Measurements from ENCODE around the gene LTBR. TPM values are rescaled to one million over a fixed set of nuclear protein-coding genes. Genes with fewer than 3 reads are reported as not detected.
A peak's percentile ranks its signal among the peaks of the same experiment; 100 is the strongest.
"Not testable (repeated sequence)": the region's sequence is repeated elsewhere in the genome, so short reads cannot be mapped to it uniquely, and the experiment has no call there.

LTBR gene
- total RNA-seq, 1 donor from 2014 or later: 156 TPM

DNA sequence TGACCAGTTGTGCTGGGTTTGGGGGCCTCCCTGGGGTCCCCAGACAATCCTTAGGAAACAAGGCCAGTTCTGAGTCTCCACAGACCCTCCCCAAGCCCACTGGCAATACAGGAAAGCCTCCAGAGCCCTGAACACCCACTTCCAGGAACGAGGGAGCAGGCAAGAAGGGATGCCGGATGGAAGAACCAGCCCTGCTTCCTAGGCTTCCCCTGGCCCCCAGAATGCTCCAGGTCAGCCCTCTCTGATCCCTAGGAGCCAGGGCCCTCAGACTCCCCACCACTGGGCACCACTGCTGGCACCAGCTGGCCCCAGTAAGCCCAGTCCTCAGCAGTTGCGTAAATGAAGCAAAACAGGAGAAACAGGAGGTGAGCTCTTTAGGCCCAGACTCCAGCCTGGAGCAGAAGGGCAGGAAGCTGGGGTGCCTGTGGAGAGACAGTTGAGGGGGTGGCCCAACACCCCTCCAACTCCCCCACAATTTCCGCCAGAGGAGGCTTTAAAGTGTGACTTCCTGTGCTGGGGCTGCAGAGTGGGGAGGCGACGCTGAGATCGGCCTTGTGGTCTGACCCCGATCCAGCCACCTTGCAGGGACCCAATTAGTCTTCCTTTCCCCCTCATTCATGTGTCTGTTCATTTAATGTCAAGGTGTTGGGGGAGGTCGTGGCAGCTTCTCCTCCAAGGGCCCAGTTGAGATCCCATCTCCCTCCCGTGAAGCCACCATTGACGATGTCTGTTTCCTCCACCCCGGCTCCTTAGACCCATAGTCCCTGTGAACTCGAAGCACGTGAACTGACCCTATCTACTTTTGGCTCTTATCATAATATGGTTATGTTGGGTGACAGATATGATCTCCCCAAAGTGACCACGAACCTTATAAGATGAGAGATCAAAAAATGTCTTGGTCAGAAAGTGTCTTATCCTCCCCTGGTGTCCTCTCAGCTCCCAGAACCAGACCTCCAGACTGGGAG, 46.8 kb upstream of the LTBR start:
- H3K27ac ChIP-seq: peak overlapping the region; percentile 99
- ATAC-seq: peak; percentile 1
- peak; percentile 75 for DNase-seq

DNA sequence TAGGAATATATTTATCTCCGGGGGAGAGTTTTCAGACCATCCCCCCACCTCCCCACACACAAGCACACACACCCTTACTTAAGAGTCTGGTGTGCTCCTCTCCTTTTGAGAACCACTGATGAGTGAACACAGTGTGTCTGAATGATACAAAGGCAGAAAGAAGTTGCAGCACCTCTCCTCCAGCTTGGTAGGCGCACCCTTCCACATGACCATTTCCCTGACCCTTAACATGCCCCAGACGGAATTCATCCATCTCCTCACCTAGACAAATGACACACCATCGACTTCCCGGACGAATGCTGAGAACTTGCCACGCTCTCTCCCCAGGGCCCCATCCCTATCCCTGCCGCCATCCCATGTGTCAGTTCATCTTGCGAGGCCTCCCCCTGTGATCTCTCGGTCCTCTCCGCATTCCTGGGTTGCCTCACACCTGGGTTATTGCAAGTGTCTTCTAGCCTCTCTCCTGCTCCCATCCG, 46.0 kb upstream of the LTBR start:
- Histone ChIP-seq H3K27me3 (no peaks in the 10 kb centered on the region), H3K9me3 (no peaks in the 10 kb centered on the region), H3K27ac (peak overlapping the region; percentile 99), H3K4me1 (peaks cover 71% of the 10 kb centered on the region), H3K4me3 (peak overlapping the region; percentile 100), H3K36me3 (peaks cover 29% of the 10 kb centered on the region)
- intact Hi-C loops (cut with DNase I): no loop called here
- ATAC-seq: no peak
- TF ChIP-seq, protein P1, sequence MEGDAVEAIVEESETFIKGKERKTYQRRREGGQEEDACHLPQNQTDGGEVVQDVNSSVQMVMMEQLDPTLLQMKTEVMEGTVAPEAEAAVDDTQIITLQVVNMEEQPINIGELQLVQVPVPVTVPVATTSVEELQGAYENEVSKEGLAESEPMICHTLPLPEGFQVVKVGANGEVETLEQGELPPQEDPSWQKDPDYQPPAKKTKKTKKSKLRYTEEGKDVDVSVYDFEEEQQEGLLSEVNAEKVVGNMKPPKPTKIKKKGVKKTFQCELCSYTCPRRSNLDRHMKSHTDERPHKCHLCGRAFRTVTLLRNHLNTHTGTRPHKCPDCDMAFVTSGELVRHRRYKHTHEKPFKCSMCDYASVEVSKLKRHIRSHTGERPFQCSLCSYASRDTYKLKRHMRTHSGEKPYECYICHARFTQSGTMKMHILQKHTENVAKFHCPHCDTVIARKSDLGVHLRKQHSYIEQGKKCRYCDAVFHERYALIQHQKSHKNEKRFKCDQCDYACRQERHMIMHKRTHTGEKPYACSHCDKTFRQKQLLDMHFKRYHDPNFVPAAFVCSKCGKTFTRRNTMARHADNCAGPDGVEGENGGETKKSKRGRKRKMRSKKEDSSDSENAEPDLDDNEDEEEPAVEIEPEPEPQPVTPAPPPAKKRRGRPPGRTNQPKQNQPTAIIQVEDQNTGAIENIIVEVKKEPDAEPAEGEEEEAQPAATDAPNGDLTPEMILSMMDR (IDR thresholded peaks at IDR 0.05): no peak
- DNase-seq: no peak

More for the DNA sequence above, 46.8 kb upstream of the LTBR start:
- H3K27me3 ChIP-seq: no peaks in the 10 kb centered on the region
- peaks cover 37% of the 10 kb centered on the region for H3K36me3 ChIP-seq
- H3K4me3 ChIP-seq: peak overlapping the region; percentile 100
- no peaks in the 10 kb centered on the region for H3K9me3 ChIP-seq
- intact Hi-C loops (cut with DNase I): no loop called here
- TF ChIP-seq, protein P1 (IDR thresholded peaks at IDR 0.05): no peak
- peaks cover 68% of the 10 kb centered on the region for H3K4me1 ChIP-seq

DNA sequence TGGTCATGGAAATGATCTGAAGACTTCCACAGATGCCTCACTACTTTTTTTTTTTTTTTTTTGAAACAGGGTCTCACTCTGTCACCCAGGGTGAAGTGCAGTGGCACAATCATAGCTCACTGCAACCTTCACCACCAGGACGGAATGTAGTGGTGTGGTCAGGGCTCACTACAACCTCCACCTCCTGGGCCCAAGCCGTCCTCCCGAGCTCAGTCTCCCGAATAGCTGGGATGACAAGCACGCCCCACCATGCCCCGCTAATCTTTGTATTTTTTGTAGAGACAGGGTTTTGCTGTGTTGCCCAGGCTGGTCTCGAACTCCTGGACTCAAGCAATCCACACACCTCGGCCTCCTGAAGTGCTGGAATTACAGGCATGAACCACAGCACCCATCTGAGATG, 45.4 kb upstream of the LTBR start:
- Histone ChIP-seq H3K36me3 (peaks cover 24% of the 10 kb centered on the region), H3K4me3 (peak overlapping the region; percentile 100), H3K27ac (peak overlapping the region; percentile 99), H3K4me1 (peaks cover 71% of the 10 kb centered on the region)
- H3K27me3 ChIP-seq; intact Hi-C loops (cut with DNase I); ATAC-seq; H3K9me3 ChIP-seq; DNase-seq: not testable (repeated sequence)

DNA sequence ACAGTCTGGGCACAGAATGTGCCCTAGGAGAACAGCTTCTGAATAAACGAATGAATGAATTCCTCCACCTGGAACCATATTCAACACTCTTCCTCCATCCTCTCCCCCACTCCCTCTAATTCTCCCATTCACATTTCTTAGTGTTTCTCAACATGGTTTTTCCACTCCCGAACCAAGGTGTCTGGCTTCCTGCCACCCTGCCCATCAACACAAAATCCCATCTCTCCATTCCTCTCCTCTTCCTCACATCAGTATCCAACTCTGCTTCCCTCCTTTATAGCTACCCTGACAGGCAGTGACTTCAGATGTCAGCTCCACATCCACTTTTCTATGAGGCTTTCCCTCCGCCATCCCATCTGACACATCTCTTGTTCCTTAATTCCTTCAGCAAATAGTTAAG, 45.0 kb upstream of the LTBR start:
- TF ChIP-seq, protein P1 (IDR thresholded peaks at IDR 0.05): no peak
- ATAC-seq (no peak), DNase-seq (no peak)
- Histone ChIP-seq H3K27ac (peak overlapping the region; percentile 99), H3K4me1 (peaks cover 67% of the 10 kb centered on the region), H3K36me3 (peaks cover 20% of the 10 kb centered on the region), H3K9me3 (no peaks in the 10 kb centered on the region), H3K4me3 (peak overlapping the region; percentile 100), H3K27me3 (no peaks in the 10 kb centered on the region)
- intact Hi-C loops (cut with DNase I): no loop called here

DNA sequence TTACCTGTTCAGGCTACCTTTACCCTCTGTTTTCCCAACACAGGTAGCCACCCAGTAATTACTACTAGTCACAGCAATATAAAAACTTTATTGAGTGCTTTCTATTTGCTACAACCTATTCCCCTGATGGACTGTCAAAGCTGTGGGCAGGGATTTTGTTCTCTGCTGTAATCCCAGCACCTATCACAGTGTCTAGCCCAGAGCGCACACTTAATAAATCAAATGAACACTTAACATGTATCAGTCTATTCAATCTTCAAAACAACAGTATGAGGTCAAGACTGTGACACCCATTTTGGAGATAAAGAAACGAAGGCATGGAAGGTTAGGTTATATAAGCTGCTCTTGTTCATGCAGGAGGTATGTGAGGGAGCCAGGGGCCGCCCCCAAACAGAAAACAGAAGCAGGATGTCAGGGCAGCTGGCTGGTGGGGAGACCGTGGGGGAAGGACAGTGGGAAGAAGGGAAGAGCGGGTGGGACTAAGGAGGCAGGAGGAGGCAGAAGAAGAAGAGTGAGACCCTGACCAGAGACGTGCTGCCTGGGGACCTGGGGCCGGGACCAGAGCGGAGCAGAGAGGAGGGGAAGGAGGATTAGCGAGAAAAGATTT, 43.8 kb upstream of the LTBR start:
- Histone ChIP-seq H3K27me3 (no peaks in the 10 kb centered on the region), H3K4me1 (peaks cover 56% of the 10 kb centered on the region), H3K36me3 (peaks cover 9% of the 10 kb centered on the region), H3K27ac (peak overlapping the region; percentile 99), H3K4me3 (peak overlapping the region; percentile 100), H3K9me3 (no peaks in the 10 kb centered on the region)
- TF ChIP-seq, protein P1 (IDR thresholded peaks at IDR 0.05): no peak
- intact Hi-C loops (cut with DNase I): loop anchor here (5.0 kb wide), 1 partner anchor 37 kb away; the partner anchor contains the start of gene SCNN1A
- no peak for DNase-seq
- no peak for ATAC-seq
